ENCODE results near the gene OR8A1. TPM values are rescaled to one million over a fixed set of nuclear protein-coding genes. Genes with fewer than 3 reads are reported as not detected.
A peak's percentile ranks its signal among the peaks of the same experiment; 100 is the strongest.

The OR8A1 gene
- total RNA-seq, 2 donors from 2014 or later = not detected

- no peak for ATAC-seq
- H3K36me3 Mint-ChIP-seq = no peaks in the 10 kb centered on the region
- no peak for DNase-seq (ENCODE audit: low spot score)
- no peaks in the 10 kb centered on the region for H3K4me1 Mint-ChIP-seq (ENCODE audit: low read depth in 2 of 2)
- peaks cover 17 to 22% of the 10 kb centered on the region in 2 donors for H3K27me3 Mint-ChIP-seq
- H3K4me3 Mint-ChIP-seq = no peak overlapping the region
- no peaks in the 10 kb centered on the region for H3K9me3 Mint-ChIP-seq
- H3K27ac Mint-ChIP-seq = no peak overlapping the region
Measured at GRCh38 chr11:124577716-124578427, 8.1 kb downstream of the OR8A1 start.

- Mint-ChIP-seq H3K27me3 (peaks cover 13 to 19% of the 10 kb centered on the region in 2 donors), H3K4me1 (ENCODE audit: low read depth in 2 of 2) (no peaks in the 10 kb centered on the region), H3K36me3 (no peaks in the 10 kb centered on the region), H3K9me3 (no peaks in the 10 kb centered on the region), H3K27ac (no peak overlapping the region), H3K4me3 (no peak overlapping the region)
- no peak for ATAC-seq
- no peak for DNase-seq (ENCODE audit: low spot score)
Measured at GRCh38 chr11:124578761-124579160, 9.0 kb downstream of the OR8A1 start.

GRCh38 chr11:124581817-124582216 is 12.0 kb downstream of the OR8A1 start:
- no peak for DNase-seq (ENCODE audit: low spot score)
- ATAC-seq = no peak
- Mint-ChIP-seq H3K9me3 (no peaks in the 10 kb centered on the region), H3K27ac (no peak overlapping the region), H3K36me3 (no peaks in the 10 kb centered on the region), H3K27me3 (peaks cover 8 to 15% of the 10 kb centered on the region in 2 donors), H3K4me3 (no peak overlapping the region), H3K4me1 (ENCODE audit: low read depth in 2 of 2) (peaks cover 0 to 2% of the 10 kb centered on the region in 2 donors)

- no peak for DNase-seq (ENCODE audit: low spot score)
- H3K4me3 Mint-ChIP-seq = no peak overlapping the region
- H3K27me3 Mint-ChIP-seq = peaks cover 16 to 21% of the 10 kb centered on the region in 2 donors
- H3K4me1 Mint-ChIP-seq (ENCODE audit: low read depth in 2 of 2) = peaks cover 0 to 2% of the 10 kb centered on the region in 2 donors
- no peaks in the 10 kb centered on the region for H3K36me3 Mint-ChIP-seq
- no peak overlapping the region for H3K27ac Mint-ChIP-seq
- no peaks in the 10 kb centered on the region for H3K9me3 Mint-ChIP-seq
- ATAC-seq = no peak
Measured at GRCh38 chr11:124582565-124582964, 12.8 kb downstream of the OR8A1 start.

- no peak overlapping the region for H3K27ac Mint-ChIP-seq
- no peak for DNase-seq (ENCODE audit: low spot score)
Measured at GRCh38 chr11:124583781-124584180, 14.0 kb downstream of the OR8A1 start.

GRCh38 chr11:124584681-124585372 is 15.0 kb downstream of the OR8A1 start:
- Mint-ChIP-seq H3K27me3 (peaks cover 22 to 23% of the 10 kb centered on the region in 2 donors), H3K9me3 (no peaks in the 10 kb centered on the region), H3K36me3 (no peaks in the 10 kb centered on the region), H3K4me3 (no peak overlapping the region), H3K4me1 (ENCODE audit: low read depth in 2 of 2) (peaks cover 0 to 2% of the 10 kb centered on the region in 2 donors), H3K27ac (no peak overlapping the region)
- peak in 1 of 2 donors; percentile 53 for ATAC-seq
- no peak for DNase-seq (ENCODE audit: low spot score)

More at GRCh38 chr11:124583781-124584180, 14.0 kb downstream of the OR8A1 start:
- no peak for ATAC-seq
- H3K36me3 Mint-ChIP-seq = no peaks in the 10 kb centered on the region
- H3K27me3 Mint-ChIP-seq = peaks cover 21 to 23% of the 10 kb centered on the region in 2 donors
- H3K9me3 Mint-ChIP-seq = no peaks in the 10 kb centered on the region
- peaks cover 0 to 2% of the 10 kb centered on the region in 2 donors for H3K4me1 Mint-ChIP-seq (ENCODE audit: low read depth in 2 of 2)
- H3K4me3 Mint-ChIP-seq = no peak overlapping the region

GRCh38 chr11:124586238-124586860 is 16.6 kb downstream of the OR8A1 start:
- no peak overlapping the region for H3K27ac Mint-ChIP-seq
- H3K36me3 Mint-ChIP-seq = no peaks in the 10 kb centered on the region
- H3K4me3 Mint-ChIP-seq = no peak overlapping the region
- H3K27me3 Mint-ChIP-seq = peaks cover 17 to 29% of the 10 kb centered on the region in 2 donors
- ATAC-seq (no peak), DNase-seq (ENCODE audit: low spot score) (no peak)
- H3K9me3 Mint-ChIP-seq = no peaks in the 10 kb centered on the region
- H3K4me1 Mint-ChIP-seq (ENCODE audit: low read depth in 2 of 2) = peaks cover 0 to 2% of the 10 kb centered on the region in 2 donors

GRCh38 chr11:124591430-124591829 is 21.6 kb downstream of the OR8A1 start:
- no peak for DNase-seq (ENCODE audit: low spot score)
- Mint-ChIP-seq H3K9me3 (no peaks in the 10 kb centered on the region), H3K36me3 (no peaks in the 10 kb centered on the region), H3K4me3 (no peak overlapping the region), H3K27ac (no peak overlapping the region), H3K4me1 (ENCODE audit: low read depth in 2 of 2) (peaks cover 0 to under 1% of the 10 kb centered on the region in 2 donors), H3K27me3 (peaks cover 17 to 34% of the 10 kb centered on the region in 2 donors)
- ATAC-seq = no peak

GRCh38 chr11:124592627-124593026 is 22.8 kb downstream of the OR8A1 start:
- no peak overlapping the region for H3K27ac Mint-ChIP-seq
- no peaks in the 10 kb centered on the region for H3K36me3 Mint-ChIP-seq
- H3K9me3 Mint-ChIP-seq = no peaks in the 10 kb centered on the region
- no peak overlapping the region for H3K4me3 Mint-ChIP-seq
- H3K27me3 Mint-ChIP-seq = peaks cover 14 to 34% of the 10 kb centered on the region in 2 donors
- no peak for ATAC-seq
- DNase-seq (ENCODE audit: low spot score) = no peak
- H3K4me1 Mint-ChIP-seq (ENCODE audit: low read depth in 2 of 2) = no peaks in the 10 kb centered on the region

GRCh38 chr11:124595302-124595701 is 25.5 kb downstream of the OR8A1 start:
- H3K4me3 Mint-ChIP-seq = no peak overlapping the region
- ATAC-seq (no peak), DNase-seq (ENCODE audit: low spot score) (no peak)
- no peaks in the 10 kb centered on the region for H3K36me3 Mint-ChIP-seq
- peaks cover 18 to 34% of the 10 kb centered on the region in 2 donors for H3K27me3 Mint-ChIP-seq
- H3K27ac Mint-ChIP-seq = no peak overlapping the region
- H3K4me1 Mint-ChIP-seq (ENCODE audit: low read depth in 2 of 2) = no peaks in the 10 kb centered on the region
- H3K9me3 Mint-ChIP-seq = no peaks in the 10 kb centered on the region

GRCh38 chr11:124597626-124598025 is 27.8 kb downstream of the OR8A1 start:
- DNase-seq (ENCODE audit: low spot score) (no peak), ATAC-seq (no peak)
- Mint-ChIP-seq H3K27ac (no peak overlapping the region), H3K4me3 (no peak overlapping the region), H3K36me3 (no peaks in the 10 kb centered on the region), H3K4me1 (ENCODE audit: low read depth in 2 of 2) (no peaks in the 10 kb centered on the region), H3K27me3 (peaks cover 26 to 42% of the 10 kb centered on the region in 2 donors), H3K9me3 (no peaks in the 10 kb centered on the region)

GRCh38 chr11:124600621-124601320 is 31.0 kb downstream of the OR8A1 start:
- Mint-ChIP-seq H3K4me3 (no peak overlapping the region), H3K36me3 (no peaks in the 10 kb centered on the region), H3K9me3 (no peaks in the 10 kb centered on the region), H3K4me1 (ENCODE audit: low read depth in 2 of 2) (no peaks in the 10 kb centered on the region), H3K27ac (no peak overlapping the region), H3K27me3 (peaks cover 31 to 52% of the 10 kb centered on the region in 2 donors)
- no peak for ATAC-seq
- DNase-seq (ENCODE audit: low spot score) = no peak

- peaks cover 26 to 39% of the 10 kb centered on the region in 2 donors for H3K27me3 Mint-ChIP-seq
- ATAC-seq = no peak
- no peaks in the 10 kb centered on the region for H3K36me3 Mint-ChIP-seq
- H3K4me3 Mint-ChIP-seq = no peak overlapping the region
- no peaks in the 10 kb centered on the region for H3K4me1 Mint-ChIP-seq (ENCODE audit: low read depth in 2 of 2)
- no peak for DNase-seq (ENCODE audit: low spot score)
- no peaks in the 10 kb centered on the region for H3K9me3 Mint-ChIP-seq
- H3K27ac Mint-ChIP-seq = no peak overlapping the region
Measured at GRCh38 chr11:124602193-124602592, 32.4 kb downstream of the OR8A1 start.
